H1 (cell line): ENCODE measurements around the gene KCNJ5. TPM values are rescaled to one million over a fixed set of nuclear protein-coding genes. Genes with fewer than 3 reads are reported as not detected.

ENCODE experiments used
- BACH1 ChIP-seq: IDR thresholded peaks from 2 replicates; pipeline ENCODE4 v1.6.1; 2012; ENCODE audit warnings: low read length, improper control_type of control experiment
- polyA plus RNA-seq, 7 experiments: library from polyadenylated mRNA; depleted of rRNA in 3 of 7; stranded (reverse) in 5 of 7; unstranded in 2 of 7; fragments of >200 nt in 5 of 7; fragments of 200-250 nt in 2 of 7; gene quantifications; 1 replicate in 5 of 7; 2 replicates in 1 of 7; 4 replicates in 1 of 7; pipeline versions ENCODE4 v1.2.1 to v1.2.3, GENCODE V29; 2011 to 2013; ENCODE audit warnings: missing spikeins in 2 of 7, mixed read lengths in 2 of 7
- total RNA-seq: library from RNA; stranded (reverse); fragmentation: NEBNext Ultra II Directional; extraction: Animal tissue kit (Norgen Biotek cat#: 25700); gene quantifications from 2 replicates; pipeline ENCODE4 v1.2.1, GENCODE V29; 2021
- TF ChIP-seq, protein P1 (sequence below): IDR thresholded peaks from 2 replicates; pipeline ENCODE4 v1.6.1; 2011; ENCODE audit warnings: low read length, improper control_type of control experiment

Gene KCNJ5
- total and polyA plus RNA-seq, 2 of the 8 experiments (the other 6 are each of a cell fraction or from before 2014, with no cell fraction given), result 0.05 TPM; not detected in 1

DNA sequence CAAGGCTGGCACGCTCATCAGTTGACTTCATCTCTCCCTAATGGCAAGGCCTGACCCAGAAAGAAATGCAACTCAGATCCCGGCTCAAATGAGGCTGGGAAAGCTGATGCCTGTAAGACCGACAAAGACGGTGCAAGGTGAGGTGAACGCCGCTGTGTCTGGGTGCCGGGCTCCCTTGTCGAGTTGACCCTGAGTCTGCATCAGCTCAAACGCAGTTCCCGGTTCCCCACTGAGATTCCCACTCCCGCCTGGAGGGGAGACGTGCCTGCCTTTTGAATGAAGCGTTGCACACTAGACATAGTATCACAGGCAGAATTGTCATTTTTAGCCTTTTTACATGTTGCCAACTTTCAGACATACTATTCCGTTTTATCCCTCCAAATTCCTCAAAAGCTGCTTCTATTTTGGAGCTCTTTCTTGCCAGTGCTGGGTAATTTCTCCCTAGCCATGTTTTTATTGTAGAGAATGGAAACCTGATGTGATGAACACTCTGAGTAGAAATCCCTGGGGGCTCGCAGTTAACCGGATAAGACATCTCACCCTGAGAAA is 52.3 kb downstream of the KCNJ5 start (continued):
- TF ChIP-seq BACH1, result no peak
- TF ChIP-seq, protein P1, sequence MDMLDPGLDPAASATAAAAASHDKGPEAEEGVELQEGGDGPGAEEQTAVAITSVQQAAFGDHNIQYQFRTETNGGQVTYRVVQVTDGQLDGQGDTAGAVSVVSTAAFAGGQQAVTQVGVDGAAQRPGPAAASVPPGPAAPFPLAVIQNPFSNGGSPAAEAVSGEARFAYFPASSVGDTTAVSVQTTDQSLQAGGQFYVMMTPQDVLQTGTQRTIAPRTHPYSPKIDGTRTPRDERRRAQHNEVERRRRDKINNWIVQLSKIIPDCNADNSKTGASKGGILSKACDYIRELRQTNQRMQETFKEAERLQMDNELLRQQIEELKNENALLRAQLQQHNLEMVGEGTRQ, result no peak
